Epidermal melanocyte (primary cell): Measurements from ENCODE around the gene GCSAM.

Source experiments
- DNase-seq: peaks from one replicate; pipeline ENCODE4 v3.0.0; 2011; ENCODE audit warnings: low spot score; ENCODE audit not compliant: insufficient read length

The GCSAM gene

GRCh38 chr3:112132975-112133448, at the start of gene GCSAM:
Gene GCSAM (minus strand): TSS chr3:112133248. CDS start chr3:112133120, 128 bp downstream.
- DNase-seq: no peak

GRCh38 chr3:112175646-112176045, 42.6 kb upstream of the GCSAM start:
- no peak for DNase-seq

DNA sequence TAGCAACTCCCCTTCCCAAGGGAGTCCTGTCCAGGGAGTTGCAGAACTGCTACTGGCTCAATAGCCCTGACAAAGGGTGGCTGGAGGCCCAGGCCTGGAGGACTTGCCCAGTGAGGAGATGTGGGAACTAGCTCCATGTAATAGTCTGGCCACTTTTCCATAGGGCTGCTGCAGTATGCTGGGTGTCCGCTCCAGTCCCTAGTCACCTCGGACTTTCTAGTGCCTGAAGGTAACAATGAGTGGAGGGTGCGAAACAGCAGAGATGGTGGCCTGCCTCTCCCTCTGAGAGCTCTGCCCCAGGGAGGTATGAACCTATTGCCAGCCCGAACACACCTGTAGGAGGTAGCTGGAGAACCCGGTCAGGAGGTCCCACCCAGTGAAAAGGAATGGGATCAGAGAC, 42.0 kb upstream of the GCSAM start:
- no peak for DNase-seq

DNA sequence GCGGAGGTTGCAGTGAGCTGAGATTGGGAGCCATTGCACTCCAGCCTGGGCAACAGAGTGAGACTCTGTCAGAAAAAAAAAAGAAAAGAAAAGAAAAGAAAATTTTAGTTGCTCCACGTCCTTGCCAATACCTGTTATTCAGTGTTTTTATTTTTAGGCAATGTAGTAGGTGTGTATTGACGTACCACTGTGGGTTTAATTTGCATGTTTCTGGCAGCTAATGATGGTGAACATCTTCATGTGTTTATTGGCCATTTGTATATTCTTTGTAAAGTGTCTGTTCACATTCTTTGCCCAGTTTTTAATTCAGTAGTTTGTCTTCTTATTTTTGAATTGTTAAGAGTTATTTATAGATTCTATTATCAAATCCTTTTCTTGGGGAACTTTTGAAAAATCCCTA, 38.1 kb upstream of the GCSAM start:
- DNase-seq: no peak

DNA sequence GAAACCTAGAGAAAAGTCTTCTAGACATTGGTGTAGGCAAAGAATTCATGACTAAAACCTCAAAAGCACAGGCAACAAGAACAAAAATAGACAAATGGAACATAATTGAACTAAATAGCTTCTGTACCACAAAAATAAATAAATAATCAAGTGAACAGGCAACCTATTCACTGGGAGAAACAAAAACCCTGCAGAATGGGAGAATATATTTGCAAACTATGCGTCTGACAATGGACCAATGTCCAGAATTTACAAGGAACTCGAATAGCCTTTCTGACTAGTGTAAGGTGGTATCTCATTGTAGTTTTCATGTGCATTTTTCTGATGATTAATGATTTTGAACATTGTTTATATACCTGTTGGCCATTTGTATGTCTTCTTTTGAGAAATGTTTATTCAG, 37.0 kb upstream of the GCSAM start:
- DNase-seq: no peak

GRCh38 chr3:112167758-112168157, 34.7 kb upstream of the GCSAM start:
- DNase-seq: no peak

DNA sequence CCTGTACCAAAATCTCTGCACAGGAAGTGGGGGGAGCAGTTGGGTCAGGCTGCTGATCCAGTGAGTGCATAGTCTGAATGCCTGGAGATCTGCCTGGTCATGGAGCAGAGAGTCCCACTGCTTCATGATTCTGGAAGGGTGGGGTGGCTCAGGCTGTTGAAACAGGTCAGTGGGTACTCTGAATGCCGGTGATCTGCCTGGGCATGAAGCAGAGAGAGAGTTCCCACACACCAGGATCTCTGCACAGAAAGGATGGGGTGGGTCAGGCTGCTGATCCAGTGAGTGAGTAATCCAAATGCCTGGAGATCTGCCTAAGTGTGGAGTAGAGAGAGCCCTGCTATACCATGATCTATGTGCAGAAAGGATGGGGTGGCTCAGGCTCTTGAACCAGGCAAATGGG, 16.1 kb upstream of the GCSAM start:
- DNase-seq: no peak

DNA sequence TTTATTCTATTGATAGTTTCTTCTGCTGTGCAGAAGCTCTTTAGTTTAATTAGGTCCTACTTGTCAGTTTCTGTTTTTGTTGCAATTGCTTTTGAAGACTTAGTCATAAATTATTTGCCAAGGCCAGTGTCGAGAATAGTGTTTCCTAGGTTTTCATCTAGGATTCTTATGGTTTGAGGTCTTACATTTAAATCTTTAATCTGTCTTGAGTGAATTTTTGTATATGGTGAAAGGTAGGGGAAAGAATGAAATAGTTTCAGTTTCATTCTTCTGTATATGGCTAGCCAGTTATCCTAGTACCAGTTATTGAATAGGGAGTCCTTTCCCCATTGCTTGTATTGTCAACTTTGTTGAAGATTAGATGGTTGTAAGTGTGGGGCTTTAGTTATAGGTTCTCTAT, 10.6 kb upstream of the GCSAM start:
- DNase-seq: no peak

DNA sequence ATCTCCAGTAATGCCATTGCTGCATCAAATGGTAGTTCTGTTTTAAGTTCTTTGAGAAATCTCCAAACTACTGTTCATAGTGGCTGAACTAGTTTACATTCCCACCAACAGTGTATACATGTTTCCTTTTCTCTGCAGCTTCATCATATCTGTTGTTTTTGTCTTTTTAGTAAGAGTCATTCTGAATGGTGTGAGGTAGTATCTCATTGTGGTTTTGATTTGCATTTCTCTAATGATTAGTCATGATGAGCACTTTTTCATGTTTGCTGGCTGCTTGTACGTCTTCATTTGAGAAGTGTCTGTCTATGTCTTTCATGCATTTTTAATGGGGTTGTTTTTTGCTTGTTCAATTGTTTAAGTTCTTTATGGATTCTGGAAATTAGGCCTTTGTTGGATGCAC, 10.2 kb upstream of the GCSAM start:
- no peak for DNase-seq

DNA sequence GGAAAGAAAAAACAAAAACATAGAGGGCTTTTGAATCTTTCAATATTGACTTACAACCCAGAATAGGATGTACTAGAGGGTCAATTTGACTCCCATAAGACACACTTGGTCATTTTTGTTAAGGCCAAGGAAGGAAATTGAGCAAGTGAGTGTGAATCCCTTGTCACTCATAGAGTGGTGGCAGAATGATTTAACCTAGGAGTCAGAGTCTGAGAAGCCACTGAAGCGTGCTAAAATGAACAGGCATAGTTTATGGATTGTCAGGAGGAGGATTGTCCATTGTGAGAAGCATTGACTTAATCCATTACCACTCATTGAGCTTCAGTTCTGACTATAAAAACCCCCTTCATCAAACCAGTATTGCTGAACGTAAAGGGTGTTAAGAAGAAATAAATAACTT, 8.2 kb upstream of the GCSAM start:
- no peak for DNase-seq

DNA sequence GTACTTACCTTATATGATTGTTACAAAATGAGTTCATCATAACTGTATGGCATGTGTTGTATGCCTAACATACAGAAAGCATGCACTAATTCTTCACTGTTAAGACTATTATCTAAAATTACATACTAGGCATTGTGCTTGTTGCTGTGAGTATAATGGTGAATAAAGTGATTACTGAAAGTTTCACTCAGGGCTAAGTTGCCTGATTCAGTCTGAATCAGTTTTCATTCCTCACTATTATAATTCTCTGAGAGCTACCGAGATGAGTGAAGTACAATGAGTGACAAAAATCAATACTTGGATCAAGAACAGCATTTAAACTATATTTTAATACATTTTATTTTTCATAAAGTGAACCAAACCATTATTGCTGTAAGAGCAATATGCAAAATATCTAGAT, 7.5 kb upstream of the GCSAM start:
- DNase-seq: no peak

GRCh38 chr3:112138219-112138969, 5.3 kb upstream of the GCSAM start:
- DNase-seq: no peak

GRCh38 chr3:112137781-112138180, 4.7 kb upstream of the GCSAM start:
- DNase-seq: no peak

DNA sequence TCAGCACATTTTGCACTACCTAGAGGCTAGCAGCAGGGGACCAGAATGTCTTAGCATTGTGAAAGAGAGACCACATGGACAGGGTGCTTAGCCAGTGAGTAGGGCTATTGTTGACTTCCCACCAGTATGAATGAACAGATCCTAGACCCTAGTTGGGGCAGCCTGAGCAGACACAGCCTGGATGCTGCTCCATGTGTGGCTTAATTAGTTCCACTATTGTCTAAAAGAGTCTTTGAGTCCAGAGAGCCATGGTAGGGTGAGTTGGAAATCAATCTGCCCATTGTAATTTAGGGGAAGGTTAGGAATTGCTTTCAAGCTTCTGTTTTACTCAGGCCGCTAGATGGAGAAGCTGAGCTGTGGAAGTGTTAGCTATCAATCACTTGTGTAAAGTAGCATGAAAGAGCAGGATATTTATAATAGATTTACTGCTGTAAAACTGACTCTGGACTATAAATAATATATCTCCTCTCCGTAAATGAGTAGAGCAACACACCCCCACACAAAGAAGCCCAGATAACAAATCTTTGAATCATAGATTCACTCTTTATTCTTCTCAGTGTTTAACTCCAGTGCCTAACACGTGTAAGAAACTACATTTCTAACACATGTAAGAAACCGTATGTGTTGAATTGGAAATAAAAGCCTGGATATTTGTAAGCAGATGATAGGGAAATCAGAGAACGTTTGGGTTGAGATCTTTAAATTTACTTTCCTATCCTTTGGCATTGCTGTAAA, 4.1 kb upstream of the GCSAM start:
- DNase-seq: peak; percentile 56

DNA sequence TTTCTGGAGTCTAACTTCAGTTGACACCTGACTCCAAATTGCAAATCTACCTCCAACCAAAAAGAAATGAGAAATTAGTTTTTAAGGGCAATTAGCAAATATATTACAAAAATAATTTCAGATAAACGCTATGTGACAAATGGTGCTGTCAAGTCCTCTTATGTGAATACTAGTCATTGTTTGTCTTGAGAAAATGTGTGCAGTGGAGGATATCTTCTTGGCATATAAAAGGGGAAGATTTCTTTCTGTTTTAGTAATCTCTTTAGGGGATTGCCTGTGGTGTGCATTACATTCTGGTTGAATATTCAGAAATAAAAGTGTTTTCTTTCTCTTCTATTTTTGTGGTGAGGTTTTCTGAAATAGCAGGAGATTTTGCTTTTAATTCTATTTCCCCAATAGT, 3.0 kb upstream of the GCSAM start:
- no peak for DNase-seq

DNA sequence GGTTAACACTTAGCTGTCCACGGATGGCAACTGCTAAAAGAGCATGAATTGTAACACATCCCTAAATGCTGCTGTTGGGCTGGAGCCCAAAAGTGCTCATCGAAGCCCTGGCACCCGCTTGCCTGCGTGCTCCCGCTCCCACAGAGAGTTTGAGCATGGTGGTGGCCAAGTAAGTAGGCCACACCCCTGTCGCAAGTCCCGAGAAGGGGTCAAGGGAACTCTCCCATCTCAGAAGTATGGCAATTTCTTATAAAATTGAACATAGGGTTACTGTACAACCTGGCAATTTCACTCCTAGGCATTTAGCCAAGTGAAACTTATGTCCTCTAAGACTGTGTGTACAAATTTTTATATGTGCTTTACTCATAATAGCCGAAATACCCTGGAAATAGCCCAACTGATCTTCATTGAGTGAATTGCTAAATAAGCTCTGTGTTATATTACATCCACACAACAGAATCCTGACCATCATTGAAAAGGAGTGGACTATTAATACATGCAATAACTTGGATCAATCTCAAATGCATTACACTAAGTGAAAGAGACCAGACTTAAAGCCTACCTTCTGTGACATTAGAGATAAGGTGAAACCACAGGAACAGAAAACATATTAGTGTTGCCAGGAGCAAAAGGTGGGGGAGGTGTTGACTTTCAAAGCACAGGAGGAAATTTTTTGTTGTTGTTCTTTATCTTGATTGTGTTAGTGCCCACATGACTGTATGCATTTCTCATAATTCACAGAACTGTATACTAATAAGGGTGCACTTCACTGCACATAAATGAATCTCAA, 1.5 kb upstream of the GCSAM start:
- no peak for DNase-seq

- DNase-seq: no peak
These were observed 732 bp upstream of the GCSAM start for GRCh38 chr3:112133626-112134334.

GRCh38 chr3:112132554-112132953, 494 bp downstream of the GCSAM start:
- DNase-seq: no peak

DNA sequence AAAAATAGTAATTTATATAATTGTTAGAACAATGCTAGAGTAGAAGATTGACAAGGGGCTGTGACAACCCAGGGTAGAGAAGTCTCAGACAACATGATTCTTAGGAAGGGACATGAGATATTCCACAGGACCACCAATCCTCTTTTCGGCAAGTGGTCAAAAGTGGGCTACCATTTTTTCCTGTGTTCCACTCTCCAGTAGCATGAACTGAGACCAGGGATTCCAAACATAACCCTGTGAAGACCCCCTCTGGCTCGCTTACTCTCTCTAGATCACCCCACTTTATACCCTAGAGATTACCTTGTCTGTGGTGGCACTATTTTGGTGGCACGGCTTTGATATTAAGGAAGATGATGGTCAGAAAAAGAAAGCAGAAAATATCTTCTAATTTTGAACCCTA, 960 bp downstream of the GCSAM start:
- no peak for DNase-seq

- no peak for DNase-seq
These were observed 1.9 kb downstream of the GCSAM start for GRCh38 chr3:112131111-112131510.

DNA sequence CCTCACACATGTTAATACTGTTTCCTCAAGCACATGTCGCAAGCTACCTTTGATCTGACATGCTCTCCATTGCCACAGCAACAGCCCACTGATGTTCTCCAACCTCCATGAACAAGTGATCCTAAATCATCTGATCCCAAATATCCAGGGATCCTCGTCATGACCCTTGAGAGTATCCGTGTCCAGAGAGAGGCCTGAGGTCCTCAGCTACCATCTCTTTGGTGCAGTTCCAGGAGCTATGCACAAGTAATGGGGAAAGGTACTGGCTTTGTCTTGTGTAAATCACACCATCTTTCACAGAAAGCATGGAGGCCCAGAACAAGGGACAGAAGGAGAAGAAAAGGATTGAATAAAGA, 2.4 kb downstream of the GCSAM start:
- no peak for DNase-seq
